Iris pigment epithelial cell (primary cell): Measurements from ENCODE around the gene RNF223.
"Not testable (repeated sequence)": the region's sequence is repeated elsewhere in the genome, so short reads cannot be mapped to it uniquely, and the experiment has no call there.

Source experiments
- DNase-seq: peaks from one replicate; pipeline ENCODE4 v3.0.0-alpha.2; 2011; ENCODE audit warnings: low read depth

The RNF223 gene

DNA sequence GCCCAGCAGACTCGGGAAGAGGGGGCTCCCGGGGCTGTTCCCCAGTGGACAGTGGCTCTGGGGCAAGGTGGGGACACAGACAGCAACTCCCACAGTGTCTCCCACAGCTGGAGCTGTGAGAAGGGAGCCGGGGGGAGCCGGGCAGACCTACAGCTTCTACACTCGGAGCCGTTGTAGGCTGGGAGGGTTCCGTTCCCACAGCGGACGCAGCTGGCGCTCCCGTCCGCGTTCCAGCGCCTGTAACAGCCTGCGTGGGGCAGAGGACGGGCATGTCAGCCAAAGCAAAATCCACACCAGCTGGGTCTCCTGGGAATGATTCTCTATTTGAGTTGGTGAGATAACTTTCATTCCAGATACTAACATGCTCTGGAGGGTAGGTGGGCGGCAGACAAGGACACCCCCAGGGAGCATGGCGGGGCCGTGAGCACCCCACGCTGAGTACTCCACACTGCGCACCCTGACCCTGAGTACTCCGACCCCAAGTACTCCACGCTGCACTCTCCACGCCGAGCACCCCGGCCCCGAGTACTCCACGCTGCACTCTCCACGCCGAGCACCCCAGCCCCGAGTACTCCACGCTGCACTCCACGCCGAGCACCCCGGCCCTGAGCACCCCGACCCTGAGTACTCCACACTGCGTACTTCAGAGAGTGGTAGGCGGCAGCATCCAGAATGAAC, 13.4 kb upstream of the RNF223 start:
- no peak for DNase-seq

DNA sequence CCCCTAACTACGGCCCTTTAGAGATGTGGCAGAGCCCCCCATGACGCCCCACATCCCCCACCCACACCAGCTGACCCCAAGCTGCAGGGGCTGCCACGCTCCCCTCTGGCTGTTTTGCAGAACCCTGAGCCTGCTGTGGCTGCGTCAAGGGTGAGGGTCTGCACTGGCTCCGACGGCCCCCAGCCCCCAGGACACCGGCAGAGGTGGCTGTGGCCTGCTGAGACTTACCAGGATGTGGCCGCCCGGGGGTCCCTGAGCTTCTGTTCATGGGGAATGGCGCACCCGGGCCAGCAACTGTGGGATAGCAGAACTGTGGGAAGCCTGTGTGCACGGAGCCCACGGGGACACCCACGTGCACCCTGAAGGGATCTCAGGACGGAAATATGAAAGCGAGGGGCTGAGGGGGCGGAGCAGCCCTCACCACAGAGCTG, 12.8 kb upstream of the RNF223 start:
- no peak for DNase-seq

DNA sequence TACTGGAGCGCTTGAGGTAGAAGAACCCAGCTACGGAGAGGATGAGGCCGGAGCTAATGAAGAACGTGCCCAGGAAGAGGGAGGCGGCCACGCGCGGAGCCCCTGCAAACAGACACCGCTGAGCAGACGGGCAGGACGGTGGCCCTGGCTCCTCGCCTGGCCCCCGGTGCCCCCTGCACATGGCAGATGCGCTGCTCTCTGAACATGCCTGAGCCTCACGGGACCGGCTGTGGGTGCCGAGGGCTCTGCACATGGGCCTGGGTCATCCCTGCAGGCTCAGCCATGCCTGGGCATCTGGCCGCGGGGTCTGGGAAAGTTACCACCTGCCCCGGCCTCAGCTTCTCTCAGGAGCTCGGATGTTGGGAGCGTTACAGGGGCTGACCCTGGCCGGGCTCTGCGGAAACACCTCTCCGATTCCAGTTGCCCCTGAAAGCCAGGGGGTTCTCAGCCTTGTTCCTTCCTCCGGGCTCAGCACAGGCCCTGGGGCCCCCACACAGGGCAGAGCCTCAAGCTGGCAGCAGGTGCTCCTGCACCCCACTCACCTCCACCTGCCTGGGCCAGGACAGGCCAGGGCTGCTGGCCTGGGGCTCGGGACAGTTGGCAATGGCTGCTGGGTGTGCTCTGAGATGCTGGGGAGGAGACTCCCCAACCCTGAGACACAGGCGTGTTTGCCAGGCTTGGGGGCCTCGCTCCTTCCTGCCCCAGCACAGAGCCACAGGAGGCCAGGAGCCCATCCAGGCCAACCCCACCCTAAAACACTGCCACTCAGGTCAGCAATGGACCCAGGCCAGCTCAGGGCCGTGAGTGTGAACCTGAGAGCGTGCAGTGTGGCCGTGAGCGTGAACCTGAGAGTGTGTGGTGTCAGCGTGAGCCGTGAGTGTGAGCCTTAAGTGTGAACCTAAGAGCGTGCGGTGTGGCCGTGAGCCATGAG, 12.1 kb upstream of the RNF223 start:
- no peak for DNase-seq

DNA sequence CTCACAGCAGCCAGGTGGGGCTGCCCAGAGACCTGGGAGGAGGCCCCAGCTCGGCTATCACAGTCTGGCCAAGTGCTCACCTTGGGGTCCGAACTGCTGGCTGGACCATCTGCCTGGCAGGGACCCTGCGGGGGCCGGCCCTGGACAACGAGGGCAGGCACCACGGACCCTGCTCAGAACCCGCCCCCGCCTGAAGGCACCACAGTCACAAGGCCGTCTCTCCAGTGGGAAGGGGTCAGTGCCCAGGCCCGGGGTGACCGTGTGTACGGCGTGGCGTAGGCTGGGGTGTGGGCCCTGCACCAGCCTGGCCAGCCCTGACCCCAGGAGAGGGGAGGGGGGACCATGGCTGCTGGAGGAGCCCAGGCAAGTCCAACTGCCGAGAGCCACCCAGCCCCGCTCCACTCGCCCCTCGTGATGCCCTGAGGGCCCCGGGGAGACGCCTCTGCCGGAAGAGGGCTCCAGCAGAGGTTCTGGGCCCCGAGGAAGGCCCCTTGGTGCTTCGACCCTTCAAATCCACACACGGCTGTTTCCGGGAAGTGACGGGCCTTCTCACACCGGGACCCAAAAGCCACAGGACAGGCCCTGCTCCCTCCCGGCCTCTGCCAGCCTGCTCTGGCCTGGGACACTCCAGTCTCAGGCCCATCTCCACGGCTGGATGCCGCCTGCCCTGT, 11.2 kb upstream of the RNF223 start:
- no peak for DNase-seq

DNA sequence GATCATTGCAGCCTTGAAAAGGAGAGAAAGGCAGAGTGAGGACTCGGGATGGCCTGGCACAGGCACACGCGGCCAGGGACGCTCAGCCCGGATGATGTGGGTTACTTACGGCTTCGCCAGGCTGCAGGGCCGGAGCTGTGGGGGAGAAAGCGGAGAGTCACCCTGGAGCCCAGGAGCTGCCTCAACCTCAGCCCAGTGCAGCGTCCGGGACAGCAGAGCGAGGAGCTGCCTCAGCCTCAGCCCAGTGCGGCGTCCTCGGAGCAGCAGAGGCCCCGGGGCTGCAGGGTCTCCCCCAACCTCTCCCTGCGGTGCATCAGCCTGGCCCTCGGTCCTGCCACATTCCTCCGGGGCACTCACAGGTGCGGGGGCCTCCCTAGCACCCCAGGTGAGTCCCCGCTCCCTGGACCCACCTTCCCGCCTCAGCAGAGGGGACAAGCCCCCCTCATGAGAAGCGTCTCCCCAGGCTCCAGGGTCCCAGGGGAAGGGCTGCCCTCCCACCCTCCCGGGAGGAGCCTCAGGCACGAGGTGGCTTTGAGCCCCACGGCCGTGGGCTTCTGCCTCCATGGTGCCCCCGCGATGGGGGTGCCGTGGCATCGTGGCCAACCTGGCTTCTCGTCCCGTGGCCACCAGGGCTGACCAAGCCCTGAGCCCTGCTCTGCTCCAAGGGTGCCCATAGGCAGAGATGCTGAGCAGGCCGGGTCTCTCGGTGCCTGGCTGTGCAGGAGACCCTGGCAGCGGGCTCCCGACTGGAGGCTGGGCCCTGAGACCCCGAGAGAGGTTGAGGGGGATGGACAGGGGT, 10.5 kb upstream of the RNF223 start:
- DNase-seq, result no peak

DNA sequence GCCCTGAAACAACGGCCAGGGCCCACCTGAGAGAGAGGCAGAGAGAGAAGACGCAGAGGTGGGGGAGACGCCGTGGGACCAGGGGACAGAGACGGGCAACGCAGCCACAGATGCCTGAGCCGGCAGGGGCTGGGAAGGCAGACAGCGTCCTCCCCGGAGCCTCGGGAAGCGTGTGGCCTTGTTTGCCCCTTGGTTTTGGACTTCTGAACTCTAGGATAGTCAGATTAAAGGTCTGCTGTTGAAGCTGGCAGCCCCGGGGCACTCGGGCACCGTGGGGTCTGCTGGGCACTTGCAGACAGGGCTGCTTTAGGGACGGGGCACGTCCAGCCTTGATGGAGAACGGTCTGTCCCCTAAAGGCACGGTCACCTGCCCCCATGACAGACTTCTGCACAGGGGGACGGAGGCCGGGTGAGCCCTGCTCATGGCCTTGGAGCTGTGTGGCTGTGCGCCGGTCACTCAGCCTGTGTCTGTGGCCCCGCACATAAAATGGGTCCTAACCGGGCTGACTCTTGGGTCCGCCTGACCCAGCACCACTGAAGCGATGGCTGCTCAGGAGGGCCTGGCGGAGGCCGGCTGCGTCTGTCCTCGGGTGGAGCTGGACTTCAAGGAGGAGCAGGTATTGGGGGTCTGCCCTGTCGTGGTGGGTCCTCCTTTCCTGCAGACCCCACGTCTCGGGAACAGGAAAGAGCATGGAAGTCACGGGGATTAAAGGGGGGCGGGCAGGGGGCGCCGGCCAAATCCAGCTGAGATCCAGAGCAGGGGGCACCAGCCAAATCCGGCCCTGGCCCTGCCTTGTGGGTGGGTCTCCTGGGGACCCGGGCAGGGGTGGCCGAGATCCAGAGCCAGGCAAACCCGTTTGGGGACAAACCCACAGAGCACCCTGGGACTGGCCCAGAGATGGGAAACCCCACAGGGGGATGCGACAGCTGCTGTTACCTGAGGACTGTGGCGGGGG, 9.6 kb upstream of the RNF223 start:
- no peak for DNase-seq

DNA sequence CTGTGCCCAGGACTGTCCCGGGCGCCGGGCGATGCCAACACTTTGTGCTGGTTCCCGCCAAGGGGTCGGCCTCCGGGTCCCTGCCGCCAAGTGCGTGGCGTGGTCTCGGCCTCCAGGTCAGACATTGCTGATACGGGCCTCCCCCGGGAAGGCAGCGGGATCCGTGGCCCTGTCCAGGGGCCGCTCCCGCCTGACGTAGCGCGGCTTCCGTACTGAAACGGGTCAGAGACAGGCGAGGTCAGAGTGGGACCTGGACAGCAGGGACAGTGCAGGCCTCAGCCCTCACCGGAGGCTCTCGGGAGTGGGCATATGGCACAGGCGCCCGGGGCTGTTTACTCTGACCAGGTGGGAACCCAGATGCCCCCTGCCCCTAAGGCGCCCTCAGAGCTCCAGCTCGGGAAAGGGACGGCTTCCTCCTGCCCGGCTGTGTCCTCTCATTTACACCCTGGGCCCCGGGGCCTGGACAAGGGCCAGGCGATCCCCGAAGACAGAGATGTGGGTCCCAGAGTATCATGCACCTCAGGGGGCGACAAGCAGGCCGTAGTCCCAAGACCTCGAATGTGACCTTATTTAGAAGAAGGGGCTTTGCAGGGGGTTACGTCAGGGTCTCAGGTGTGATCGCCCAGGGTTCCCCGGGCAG, 8.8 kb upstream of the RNF223 start:
- DNase-seq, result no peak

DNA sequence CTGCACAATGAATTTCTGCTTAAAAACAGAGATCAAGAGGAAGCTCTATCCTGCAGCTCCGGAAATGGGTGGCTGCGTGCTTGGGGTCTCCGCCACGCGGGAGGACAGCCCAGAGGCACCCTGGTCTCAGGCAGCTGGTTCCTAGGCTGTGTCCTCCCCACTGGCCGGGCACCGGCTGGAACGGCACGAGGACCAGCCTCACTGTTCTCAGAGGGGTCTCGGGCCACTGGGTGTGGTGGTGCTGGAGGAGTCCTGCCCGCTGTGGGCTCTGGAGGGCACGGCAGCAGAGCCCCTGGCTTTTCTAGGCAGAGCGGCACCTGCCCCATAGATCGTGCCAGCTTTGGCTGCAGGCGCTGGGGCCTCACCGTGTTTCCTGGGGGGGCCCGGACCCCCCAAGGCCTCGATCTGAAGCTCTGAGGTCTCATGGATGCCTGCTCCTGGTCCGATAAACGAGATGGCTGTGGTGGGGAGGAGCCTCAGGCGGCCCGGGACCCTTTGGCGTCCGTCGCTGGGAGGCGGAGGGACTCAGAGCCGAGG, 8.2 kb upstream of the RNF223 start:
- no peak for DNase-seq

DNA sequence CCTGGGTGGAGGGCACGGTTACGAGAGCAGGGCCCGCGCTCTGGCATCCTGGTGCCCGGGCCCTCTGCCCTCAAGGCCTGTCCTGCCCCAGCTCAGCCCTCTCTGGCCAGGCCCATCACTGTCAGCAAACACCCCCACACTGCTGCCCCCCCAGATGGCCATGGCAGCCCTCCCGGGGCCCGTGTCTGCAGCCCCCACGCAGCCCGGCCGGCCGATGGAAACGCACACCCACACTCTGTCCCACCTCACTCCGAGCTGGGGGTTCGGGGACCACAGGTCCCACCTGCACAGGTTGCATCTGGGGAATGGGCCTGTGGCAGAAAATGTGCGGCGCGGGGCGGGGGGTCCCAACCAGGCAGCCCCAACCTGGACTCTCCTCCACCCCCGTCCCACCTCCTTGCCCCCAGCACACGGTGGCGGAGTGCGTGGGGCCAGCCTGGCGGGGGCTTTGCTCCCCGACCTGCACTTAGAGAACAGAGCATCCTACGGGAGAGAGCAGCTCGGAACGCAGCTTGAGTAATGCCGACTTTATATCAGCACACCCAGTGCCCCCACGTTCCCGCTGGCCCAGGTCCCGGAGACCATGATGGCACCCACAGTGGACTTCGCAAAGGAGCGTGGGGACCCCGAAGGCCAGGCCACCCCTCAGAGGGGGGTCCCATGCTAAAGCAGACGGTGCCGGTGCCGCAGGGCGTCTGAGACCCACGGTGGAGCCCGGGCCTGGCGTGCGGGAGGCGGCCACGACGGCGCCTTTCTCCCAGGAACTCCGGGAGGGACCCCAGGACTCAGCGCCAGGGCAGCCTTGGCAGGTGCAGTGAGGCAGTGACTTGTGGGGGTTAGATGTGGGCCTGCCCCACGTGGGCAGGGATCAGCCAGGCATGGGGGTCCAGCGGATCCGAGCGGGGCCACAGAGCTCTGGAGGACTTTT, 7.5 kb upstream of the RNF223 start:
- no peak for DNase-seq

DNA sequence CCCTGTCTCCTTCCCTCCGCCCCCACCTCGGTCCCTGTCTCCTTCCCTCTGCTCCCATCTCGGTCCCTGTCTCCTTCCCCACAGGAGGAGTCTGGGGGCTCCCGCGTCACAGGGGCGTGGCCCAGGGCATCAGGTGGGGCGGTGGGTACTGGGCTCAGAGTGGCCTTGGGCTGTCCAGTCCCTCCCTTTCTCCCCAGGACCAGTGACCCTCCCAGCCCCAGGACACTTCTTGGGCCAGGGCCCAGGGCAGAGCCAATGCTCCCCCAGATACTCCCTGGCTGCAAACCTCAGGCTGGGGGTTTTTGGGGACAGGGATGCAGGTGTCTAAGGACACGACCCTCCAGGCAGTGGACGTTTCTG, 6.8 kb upstream of the RNF223 start:
- no peak for DNase-seq

DNA sequence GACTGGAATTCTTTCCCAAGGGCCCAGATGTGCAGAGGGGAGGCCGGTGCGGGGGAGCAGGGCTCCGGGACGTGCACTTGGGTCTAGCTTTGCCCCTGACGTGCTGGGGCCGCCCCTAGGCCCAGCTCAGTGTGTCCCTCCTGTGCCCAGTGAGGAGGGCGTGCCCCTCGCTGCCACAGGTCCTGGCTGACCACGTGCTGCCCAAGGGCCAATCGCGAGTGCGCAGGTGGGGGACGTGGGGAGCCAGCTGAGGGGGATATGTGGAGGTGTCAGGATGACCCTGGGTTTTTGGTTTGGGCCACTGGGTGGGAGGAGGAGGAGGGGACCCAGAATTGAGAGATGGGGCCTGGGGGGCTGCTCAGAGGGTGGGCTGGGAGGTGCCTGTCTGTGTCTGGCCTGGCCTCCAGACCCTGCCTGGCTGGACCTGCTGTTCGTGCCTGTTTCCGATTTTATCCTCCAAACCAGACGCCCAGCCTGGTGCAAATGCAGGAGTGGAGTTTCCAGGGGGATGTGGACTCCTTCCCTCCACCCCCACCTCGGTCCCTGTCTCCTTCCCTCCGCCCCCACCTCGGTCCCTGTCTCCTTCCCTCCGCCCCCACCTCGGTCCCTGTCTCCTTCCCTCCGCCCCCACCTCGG, 6.1 kb upstream of the RNF223 start:
- peak; percentile 11 for DNase-seq

DNA sequence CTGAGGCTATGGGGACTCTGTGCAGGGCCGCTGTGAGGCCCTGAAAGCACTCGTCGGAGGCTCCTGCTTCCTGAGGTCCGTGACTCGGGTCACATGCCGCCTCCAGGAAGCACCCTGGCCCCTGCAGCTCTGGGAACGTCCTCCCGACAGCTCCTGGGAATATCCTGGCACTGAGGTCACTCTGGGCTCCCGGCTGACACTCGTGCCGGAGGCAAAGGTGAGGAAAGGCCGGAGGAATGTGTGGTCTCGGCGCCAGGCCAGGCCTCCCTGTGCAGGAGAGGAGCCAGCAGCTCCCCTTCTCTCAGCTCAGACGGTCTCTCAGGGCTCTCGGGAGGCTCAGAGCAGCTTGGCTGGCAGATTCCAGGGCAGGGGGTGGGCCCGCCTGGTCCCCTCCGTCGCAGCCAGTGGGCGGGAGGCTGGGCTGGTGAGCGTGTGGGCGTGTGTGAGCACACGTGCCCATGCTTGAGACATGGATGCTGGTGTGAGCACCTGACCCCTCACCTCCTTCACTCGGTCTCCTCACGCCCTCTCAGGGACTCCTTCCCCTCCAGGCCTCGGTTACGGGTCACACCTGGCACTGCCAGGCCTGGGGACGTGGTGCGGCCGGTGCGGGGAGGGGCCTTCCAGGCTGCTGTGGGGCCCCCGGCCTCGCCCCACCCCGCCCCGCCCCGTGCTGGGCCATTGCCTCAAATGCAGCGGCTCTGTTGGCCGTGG, 5.5 kb upstream of the RNF223 start:
- DNase-seq, result peak; percentile 66

DNA sequence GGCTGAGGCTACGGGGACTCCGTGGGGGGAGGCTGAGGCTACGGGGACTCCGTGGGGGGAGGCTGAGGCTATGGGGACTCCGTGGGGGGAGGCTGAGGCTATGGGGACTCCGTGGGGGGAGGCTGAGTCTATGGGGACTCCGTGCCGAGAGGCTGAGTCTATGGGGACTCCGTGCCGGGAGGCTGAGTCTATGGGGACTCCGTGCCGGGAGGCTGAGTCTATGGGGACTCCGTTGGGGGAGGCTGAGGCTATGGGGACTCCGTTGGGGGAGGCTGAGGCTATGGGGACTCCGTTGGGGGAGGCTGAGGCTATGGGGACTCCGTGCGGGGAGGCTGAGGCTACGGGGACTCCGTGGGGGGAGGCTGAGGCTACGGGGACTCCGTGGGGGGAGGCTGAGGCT, 3.3 kb upstream of the RNF223 start:
- DNase-seq, result not testable (repeated sequence)

DNA sequence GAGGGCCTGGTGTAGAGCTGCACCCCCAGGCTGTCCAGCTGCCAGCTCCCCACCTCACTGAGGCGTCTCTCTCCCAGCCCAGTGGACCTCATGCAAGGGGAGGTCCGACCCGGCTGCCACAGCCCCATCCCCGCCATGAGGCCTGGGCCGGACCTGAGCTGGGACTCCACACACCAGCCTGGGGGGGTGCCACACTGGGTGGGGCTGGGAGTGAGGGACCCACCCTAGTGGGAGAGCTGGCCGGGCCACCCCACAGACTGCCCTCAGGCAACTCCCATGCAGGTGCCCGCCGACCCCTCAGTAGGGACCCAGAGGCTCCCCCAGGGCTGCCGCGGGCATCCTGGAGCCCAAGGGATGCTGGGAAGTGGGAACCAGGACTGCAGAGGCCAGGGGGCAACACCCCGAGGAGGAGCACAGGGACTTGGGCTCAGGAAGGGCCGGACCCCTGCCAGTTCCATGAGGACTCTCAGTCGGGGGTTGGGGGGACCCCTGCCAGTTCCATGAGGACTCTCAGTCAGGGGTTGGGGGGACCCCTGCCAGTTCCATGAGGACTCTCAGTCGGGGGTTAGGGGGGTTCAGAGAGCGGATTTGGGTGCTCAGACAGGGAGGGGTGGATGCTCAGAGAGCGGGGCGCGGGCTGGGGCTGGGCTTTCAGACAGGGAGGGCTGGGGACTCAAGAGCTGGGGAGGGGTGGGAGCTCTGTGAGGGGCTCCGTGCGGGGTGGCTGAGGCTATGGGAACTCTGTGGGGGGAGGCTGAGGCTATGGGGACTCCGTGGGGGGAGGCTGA, 1.2 kb upstream of the RNF223 start:
- DNase-seq, result no peak

DNA sequence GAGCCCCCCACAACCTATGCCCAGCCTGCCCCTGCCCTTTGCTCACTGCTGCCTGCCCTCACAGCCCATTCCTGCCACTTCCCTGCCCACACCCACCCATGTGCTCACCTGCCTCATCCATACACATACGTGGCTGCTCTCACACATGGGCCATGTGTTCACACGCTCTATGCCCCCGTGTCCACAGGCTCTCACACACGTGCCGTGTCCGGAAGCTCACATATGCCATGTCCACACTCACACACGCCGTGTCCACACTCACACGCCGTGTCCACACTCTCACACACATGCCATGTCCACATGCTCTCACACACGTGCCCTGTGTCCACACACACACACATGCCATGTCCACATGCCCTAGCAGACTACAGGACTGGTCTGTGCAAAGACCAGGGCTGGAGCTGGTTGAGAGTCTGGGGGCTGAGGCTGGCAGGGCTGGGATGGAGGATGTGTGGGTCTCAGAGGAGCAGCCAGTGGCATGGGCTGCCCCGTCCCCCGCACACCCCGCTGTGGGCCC, 583 bp upstream of the RNF223 start:
- DNase-seq, result no peak

DNA sequence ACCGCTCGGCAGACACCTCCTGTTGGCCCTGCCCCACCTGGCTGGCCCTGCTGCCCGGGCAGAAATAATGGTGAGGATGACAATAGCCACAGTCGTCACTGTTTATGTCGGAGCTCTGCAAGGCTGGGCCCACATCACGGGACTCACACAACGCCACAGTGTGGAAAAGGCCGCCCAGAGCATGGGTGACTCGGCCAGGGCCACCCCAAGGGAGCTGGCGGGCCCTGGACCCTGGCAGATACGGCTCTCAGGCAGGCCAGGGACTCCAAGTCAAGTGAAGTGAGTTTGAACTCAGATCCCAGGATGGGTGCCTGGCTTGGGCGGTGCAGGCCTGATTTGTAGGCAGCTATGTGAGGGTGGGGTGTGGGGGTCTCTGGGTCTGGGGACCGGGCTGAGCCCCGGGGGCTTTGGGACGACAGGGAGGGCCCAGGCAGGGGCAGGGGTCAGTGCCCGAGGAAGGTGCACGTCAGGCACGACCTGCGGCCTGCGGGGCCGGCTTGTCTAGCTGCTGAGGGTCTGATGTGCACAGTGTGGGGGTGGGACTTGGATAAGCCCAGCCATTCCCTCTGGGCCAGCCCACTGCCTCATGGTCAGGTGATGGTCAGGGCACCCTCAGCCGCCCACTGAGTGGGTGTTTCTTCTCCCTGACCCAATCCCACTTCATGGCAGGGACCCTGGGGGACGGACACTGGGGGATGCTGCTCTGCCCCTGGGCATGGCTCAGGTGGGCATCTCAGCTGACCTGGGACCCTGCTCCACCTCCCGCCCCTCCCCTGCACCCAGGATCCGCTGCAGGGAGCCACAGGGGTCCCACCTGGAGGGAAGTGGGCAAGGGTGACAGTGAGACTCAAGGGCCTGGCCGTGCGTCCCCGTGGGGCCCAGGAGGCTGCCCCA, 1.0 kb downstream of the RNF223 start:
- DNase-seq, result no peak
